Cardiac fibroblast (primary cell): ENCODE data around the gene CD24.
"Not testable (repeated sequence)": the region's sequence is repeated elsewhere in the genome, so short reads cannot be mapped to it uniquely, and the experiment has no call there.

Source experiments
- DNase-seq, 2 donors: peaks; one replicate each; pipeline versions ENCODE4 v3.0.0 to v3.0.0-alpha.2; 2010; ENCODE audit warnings: low read depth in 2 of 2
- H3K4me3 ChIP-seq, 2 donors: replicated peaks in 1 of 2; 1 replicate in 1 of 2; 2 replicates in 1 of 2; pipeline ENCODE4 v1.5.1; 2011; ENCODE audit warnings: low read depth in 2 of 2, low read length in 2 of 2, mild to moderate bottlenecking in 2 of 2, moderate library complexity in 1 of 2
- CTCF ChIP-seq: IDR thresholded peaks from one replicate; pipeline ENCODE4 v1.5.1; 2011; ENCODE audit warnings: low read depth, mild to moderate bottlenecking, low read length, inconsistent platforms

The CD24 gene

GRCh38 chr6:106976270-106976669, 1.7 kb upstream of the CD24 start:
- H3K4me3 ChIP-seq, result no peak overlapping the region
- TF ChIP-seq CTCF, result no peak
- DNase-seq, result no peak

- TF ChIP-seq CTCF, result no peak
- H3K4me3 ChIP-seq, result peak overlapping the region in 1 of 2 donors; percentile 31
- no peak for DNase-seq
Observed at GRCh38 chr6:106975738-106976064, 1.2 kb upstream of the CD24 start.

- DNase-seq, result peak in 1 of 2 donors; percentile 32
- peak overlapping the region; percentile 48 to 50 for H3K4me3 ChIP-seq
Observed at GRCh38 chr6:106974999-106975737, 639 bp upstream of the CD24 start.

GRCh38 chr6:106973836-106974335, 643 bp downstream of the CD24 start:
- DNase-seq, result no peak
- no peak for TF ChIP-seq CTCF
- H3K4me3 ChIP-seq, result peak overlapping the region in 1 of 2 donors; percentile 19

More at GRCh38 chr6:106974999-106975737, 639 bp upstream of the CD24 start:
- no peak for TF ChIP-seq CTCF

- DNase-seq, result no peak
- H3K4me3 ChIP-seq, result no peak overlapping the region
Observed at GRCh38 chr6:106973018-106973835, 1.3 kb downstream of the CD24 start.

GRCh38 chr6:106972500-106972899, 2.0 kb downstream of the CD24 start:
- no peak overlapping the region for H3K4me3 ChIP-seq
- TF ChIP-seq CTCF, result no peak

More at GRCh38 chr6:106973018-106973835, 1.3 kb downstream of the CD24 start:
- no peak for TF ChIP-seq CTCF

GRCh38 chr6:106970769-106971168, 3.8 kb downstream of the CD24 start:
- not testable (repeated sequence) for DNase-seq, H3K4me3 ChIP-seq

More at GRCh38 chr6:106972500-106972899, 2.0 kb downstream of the CD24 start:
- no peak for DNase-seq
